GM21529 (cell line): Measurements from ENCODE around the gene CLSTN2.

Source experiments
- ATAC-seq: cut with Tn5 transposase; IDR thresholded peaks from one replicate; pipeline ENCODE4 v1.9.1; 2021; ENCODE audit not compliant: unreplicated experiment

CLSTN2 gene

DNA sequence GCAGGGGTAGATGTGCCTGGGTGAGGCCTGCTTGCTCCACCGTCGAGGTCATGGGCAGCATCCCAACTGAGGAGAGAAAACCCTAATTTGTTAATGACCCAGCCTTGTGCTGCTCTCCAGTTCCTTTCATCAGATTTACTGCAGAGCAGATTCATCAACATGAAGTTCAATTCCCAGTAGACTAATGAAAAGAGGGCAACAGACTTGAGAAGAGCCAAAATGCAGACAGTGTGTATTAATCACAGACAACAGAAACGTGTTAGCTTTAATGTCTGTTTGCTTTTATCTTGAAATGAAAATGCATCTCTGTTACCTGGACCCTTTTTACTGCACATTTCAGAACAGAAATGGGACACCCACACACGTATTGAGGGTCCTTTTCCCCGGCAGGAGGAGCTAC is 639.4 kb downstream of the CLSTN2 start:
- ATAC-seq: no peak

DNA sequence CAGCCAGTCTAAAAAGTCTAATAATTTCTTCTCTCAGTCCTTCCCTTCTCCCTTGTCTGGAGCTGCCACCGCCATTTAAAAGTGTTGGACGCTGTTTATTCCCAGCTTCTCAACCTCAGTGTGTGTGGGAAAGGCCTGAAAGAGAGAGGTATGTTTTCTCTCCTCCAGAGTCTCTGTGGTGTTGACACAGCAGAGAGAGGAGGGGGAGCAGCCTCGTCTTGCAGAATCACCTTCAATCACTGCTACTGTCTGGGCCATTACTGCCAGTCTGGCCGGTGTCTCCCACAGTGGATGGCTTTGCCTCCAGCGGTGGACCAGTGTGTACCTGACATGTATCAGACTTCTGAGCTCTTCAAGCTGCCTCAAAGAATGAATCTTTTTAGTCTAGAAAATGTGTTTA is 641.5 kb downstream of the CLSTN2 start:
- no peak for ATAC-seq

- ATAC-seq: no peak
These were observed 642.9 kb downstream of the CLSTN2 start for GRCh38 chr3:140577911-140578310.

DNA sequence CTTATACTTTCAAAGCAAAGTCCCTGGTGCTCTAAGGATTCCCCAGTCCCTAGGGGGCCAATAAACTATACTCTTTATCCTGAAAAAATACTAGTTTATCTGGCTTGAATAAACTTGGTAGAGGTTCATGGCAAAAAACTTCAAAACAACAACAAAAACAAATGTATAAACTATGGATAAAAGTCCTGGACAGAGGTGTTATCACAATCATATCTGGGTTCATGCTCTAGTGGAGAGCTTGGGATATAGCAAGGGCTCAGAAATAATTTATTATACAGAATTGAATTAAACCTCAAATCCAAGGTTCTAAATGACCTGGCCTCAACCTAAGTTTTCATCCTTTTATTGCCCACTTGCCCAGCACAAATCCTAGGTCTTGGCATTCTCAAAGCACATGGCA is 644.3 kb downstream of the CLSTN2 start:
- no peak for ATAC-seq

DNA sequence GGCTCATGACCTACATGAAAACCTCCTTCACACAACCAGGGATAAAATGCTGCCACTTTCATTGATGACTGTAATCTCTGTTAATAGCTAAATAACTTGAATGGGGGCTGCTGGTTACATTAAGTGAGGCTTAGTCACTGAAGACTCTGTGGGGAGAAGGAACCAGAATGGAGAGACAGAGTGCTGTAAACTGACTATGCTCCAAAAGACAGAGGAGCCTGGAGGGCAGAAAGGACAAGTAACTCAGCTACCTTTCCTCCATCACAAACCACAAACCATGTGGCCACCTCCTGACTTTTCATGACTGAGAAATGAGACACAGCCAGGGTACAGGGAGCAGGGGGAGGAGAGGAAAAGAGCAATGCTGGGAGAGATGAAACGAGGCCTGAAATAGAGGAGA is 645.8 kb downstream of the CLSTN2 start:
- ATAC-seq: no peak

DNA sequence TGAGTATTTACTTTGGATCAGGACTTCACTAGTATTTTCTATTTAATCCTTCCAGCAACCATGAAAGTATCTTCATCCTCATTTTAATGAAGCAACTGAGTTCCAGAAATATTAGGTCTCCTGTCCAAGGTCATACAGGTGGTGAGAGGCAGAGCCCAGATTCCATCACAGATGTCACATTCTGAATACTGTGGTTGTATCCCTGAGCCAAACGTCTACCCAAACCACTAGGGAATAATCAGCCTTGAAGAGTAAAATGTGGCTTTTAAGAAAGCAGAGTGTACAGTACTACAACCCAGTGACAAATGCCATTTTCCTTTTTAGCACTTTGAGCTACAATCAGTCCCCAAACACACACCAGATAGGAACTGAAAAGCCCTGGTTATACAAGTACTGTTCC is 649.6 kb downstream of the CLSTN2 start:
- no peak for ATAC-seq

- no peak for ATAC-seq
These were observed 650.8 kb downstream of the CLSTN2 start for GRCh38 chr3:140585828-140586227.

DNA sequence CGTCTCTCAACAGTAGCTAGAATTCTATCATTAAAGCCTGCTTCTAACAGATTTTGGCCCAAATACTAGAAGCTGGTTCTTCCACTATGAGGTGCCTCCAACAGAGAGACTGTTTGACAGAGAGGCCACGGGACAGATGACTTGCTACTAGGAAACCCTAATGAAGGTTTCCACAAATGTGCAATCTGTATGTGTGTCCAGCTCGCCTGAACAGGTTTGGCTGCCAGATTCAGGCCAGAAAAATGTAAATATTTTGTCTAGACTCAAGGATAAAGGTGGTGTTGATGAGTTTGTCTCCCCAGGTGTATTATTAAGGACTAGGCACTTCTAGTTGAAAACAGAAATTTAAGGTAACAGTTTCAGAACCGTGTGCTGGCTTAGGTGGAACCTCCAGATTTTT is 651.3 kb downstream of the CLSTN2 start:
- ATAC-seq: no peak

DNA sequence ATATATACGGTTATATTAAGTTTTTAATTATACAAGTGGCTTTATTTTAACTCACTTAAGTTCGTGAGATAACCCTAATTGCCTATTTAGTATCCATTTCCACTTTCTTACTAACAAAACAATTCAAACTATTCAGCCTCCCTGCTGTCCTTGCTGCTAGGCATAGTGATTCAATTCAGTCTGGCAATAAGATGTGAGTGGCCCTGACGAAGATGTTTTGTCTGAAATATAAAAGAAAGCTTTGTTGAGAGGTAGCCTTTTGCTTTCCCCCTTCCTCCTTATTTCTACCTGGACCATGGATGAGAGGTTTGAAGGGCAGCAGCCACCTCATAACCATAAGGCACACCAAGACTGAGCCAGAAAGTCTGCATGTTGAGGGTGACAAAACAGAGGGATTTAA is 653.6 kb downstream of the CLSTN2 start:
- ATAC-seq: no peak

GRCh38 chr3:140593766-140594165 is 658.8 kb downstream of the CLSTN2 start:
- ATAC-seq: no peak

GRCh38 chr3:140595295-140595694 is 660.3 kb downstream of the CLSTN2 start:
- ATAC-seq: no peak

GRCh38 chr3:140597364-140597763 is 662.4 kb downstream of the CLSTN2 start:
- ATAC-seq: no peak

DNA sequence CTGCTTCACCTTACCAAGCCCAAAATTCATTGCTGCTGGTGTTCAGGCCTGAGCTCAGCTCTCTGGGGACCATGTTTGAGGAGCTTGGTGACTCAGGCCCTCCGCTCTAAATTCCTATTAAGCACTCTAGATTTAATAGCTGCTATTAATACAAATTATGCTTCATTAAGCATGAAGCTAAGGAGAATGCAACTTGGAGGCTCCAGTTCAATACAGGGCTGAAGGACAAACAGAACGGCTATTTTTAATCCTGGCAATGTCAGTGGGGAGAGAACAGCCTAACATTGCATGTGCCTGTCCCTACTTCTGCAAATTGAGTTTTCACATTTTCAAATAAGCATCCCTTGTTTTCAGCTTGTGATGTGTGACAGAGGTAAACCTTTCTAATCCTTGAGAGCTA is 662.8 kb downstream of the CLSTN2 start:
- no peak for ATAC-seq

DNA sequence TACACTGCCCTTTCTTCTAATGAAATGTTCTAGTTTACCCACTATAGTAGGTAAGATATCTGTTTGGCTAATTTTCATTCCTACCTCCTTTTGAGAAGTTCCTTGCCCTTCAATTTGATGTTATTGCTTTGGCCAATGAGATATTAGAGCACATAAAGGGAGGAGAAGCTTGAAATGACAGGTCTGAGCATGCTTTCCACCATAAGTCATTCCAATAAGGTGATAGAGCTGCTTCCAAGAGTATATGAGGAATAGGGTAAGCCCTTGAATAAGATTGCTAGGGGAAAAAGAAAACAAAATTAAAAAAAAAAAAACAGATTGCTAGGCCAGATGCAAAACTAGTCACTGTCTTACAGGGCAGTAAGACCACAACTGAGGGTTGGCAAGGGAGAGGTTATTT is 664.0 kb downstream of the CLSTN2 start:
- ATAC-seq: no peak

DNA sequence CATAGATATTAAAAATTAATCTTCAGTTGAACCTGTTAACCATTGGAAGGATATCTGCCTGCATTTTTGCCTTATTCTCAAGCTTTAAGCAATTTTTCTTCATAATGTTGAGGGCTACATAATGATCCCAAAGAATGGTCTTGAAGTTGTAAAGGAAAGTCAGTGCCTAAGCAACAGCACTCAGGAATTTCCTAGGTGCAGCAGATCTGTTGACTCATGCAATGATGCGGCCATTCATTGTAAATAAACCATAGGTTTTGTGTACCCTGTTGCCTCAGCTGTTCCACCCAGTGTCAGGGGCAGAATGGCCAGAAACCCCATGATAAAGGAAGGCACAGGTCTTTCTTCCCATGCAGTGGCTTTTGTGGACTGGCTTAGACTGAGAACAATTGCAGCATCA is 664.5 kb downstream of the CLSTN2 start:
- ATAC-seq: no peak

- ATAC-seq: no peak
These were observed 666.9 kb downstream of the CLSTN2 start for GRCh38 chr3:140601881-140602280.

DNA sequence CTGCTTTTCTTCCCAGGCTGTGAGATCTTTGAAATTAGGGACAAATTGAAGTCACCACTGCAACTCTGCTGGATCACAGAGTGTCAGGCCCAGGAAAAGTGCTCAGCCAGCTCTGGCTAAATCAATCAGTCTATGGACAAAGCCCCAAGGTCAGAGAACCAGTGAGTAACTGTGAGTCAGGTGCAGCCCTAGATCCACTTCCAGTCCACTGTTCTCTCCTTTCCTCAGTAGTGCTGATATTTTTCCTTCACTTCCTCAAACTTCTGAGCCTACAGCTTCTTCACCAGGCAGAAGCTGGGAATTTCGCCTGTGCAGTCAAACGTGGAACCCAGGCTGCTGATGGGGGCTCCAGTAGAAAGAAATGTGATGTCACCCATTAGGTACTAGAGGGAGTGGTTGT is 667.8 kb downstream of the CLSTN2 start:
- no peak for ATAC-seq

DNA sequence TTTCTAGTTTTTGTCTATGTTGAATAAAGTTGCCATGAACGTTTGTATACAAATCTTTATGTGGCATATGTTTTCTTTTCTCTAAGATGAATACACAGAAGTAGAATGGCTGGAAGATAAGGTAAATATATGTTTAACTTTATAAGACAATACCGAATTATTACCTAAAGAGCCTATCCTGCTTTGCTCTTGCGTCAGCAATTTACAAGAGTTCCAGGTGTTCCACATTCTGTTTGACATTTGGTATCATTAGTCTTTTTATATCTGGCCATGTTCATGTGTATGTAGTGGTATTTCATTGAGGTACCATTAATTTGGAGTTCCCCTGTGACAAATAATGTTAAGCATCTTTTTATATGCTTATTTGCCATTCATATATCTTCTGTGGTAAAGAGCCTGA is 668.8 kb downstream of the CLSTN2 start:
- ATAC-seq: no peak

GRCh38 chr3:140610544-140610943 is 675.6 kb downstream of the CLSTN2 start:
- no peak for ATAC-seq

- no peak for ATAC-seq
These were observed 679.0 kb downstream of the CLSTN2 start for GRCh38 chr3:140614001-140614400.

- no peak for ATAC-seq
These were observed 682.1 kb downstream of the CLSTN2 start for GRCh38 chr3:140617135-140617534.

DNA sequence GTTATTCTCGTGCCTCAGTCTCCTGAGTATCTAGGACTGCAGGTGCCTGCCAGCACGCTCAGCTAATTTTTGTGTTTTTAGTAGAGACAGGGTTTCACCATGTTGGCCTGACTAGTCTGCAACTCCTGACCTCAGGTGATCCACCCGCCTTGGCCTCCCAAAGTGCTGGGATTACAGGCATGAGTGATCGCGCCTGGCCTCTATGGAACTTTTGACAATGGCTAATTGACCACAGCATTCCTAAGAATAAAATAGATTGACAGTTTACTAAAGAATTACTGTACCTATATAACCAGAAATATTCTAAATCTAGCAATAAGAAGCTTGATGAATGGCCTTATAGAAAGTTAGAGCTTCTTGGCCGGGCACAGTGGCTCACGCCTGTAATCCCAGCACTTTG is 691.9 kb downstream of the CLSTN2 start:
- ATAC-seq: no peak
